Right renal pelvis (tissue), 4 donors: ENCODE data around the gene LAD1. TPM values are rescaled to one million over a fixed set of nuclear protein-coding genes. Genes with fewer than 3 reads are reported as not detected.

Source experiments
- DNase-seq, 4 donors: peaks; one replicate each; pipeline ENCODE4 v3.0.0-alpha.2; 2013; ENCODE audit warnings: low read depth in 4 of 4, low spot score in 3 of 4, missing footprints in 1 of 4
- polyA plus RNA-seq, 4 donors: library from polyadenylated mRNA; unstranded; fragments of 120-200 nt; gene quantifications; one replicate each; pipeline ENCODE4 v1.2.1, GENCODE V29; 2013; ENCODE audit not compliant: insufficient read length in 4 of 4

Gene LAD1, protein sequence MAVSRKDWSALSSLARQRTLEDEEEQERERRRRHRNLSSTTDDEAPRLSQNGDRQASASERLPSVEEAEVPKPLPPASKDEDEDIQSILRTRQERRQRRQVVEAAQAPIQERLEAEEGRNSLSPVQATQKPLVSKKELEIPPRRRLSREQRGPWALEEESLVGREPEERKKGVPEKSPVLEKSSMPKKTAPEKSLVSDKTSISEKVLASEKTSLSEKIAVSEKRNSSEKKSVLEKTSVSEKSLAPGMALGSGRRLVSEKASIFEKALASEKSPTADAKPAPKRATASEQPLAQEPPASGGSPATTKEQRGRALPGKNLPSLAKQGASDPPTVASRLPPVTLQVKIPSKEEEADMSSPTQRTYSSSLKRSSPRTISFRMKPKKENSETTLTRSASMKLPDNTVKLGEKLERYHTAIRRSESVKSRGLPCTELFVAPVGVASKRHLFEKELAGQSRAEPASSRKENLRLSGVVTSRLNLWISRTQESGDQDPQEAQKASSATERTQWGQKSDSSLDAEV
- polyA plus RNA-seq, result 10 to 100 TPM; 26.8 to 36.9 (median 31.5) TPM

DNA sequence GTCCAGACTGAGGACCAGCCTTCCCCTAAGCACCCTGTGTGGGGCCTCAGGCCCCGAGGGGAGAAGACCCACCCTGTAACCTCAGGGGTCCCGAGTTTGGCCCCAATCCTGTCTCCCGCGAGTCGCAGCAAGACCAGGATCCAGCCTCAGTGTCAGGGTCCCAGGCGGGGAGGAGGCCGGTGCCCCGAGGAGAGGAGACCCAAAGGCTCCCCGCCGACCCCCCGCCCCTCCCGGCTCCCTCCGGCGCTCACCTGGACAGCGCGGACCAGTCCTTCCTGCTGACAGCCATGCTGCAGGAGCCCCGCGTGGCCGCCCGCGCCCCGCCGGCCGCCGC, at the start of gene LAD1:
LAD1 (minus strand) TSS at position 307 of the 334 bp plus-strand sequence; CDS start at position 289, 18 bp downstream.
- no peak for DNase-seq

DNA sequence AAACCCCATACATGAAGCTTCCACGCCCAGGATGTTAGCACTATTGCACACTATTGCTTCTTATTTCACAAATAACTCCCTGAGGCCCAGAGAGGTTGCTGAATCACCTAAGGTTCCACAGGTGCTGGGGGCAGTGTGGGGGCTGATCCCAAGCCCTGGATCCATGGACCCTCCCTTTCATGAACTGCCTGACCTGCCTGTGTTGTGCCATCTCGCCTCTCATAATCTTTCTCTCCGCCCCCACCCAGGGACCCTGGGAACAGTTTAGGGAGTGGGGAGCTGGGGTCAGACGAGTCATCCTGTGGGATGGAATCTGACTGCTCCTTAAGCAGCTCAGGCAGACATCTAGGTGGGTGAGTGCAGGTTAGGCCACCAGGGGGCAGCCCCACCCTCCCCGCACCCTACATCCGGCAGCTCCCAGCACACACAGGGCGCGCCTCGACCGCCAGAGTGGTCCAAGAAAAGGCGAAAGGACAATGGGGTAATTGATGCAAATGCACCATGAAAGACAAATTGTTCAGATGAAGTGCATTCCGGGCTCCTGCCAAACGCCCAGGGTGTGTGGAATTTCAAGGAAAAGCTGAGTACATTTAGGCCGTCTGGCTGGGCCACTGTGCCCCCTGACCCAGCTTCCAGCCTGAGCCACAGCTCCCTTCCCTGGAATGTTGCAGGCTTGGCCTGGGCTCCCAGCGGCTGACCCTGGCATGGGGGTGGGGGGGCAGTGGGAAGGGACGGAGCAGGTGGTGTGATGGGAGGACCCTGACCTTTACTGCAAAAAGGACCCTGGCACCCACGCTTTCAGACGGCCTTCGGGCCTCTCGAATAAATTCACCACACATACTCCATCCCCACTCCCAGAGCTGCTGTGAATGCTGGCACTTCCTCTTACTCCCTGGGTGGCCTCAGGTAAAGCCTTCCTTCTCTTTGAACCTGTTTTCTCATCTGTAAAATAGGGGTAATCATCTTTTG, 49.1 kb upstream of the LAD1 start:
- DNase-seq, result no peak

DNA sequence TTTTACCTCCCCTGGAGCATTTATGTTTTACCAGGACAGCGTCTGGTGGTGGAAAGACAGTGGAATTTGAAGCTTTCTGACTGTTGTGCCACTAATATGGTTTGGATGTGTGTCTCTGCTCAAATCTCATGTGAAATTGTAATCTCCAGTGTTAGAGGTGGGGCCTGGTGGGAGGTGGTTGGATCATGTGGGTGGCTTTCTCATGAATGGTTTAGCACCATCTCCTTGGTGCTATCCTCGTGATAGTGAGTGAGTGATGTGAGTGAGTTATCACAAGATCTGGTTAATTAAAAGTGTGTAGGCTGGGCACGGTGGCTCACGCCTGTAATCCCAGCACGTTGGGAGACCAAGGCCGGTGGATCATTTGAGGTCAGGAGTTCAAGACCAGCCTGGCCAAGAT, 46.2 kb upstream of the LAD1 start:
- no peak for DNase-seq

DNA sequence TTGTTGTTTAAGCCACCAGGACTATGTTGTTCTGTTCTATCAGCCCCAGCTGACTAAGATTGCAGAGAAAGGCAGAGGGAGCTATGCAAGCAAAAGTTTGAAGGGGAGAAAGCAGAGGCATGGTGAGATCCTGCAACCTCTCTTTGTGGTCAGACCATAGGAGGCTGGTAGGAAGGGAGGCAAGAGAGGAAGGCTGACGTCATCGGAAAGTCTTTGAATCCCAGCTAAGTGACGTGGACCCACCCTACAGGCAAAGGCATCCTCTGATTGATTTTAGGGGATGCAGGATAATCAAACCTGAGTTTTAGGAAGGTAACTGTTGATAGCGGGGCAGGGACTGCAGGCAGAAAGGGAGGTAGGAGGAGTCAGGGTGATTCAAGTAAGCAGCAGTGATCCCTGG, 45.7 kb upstream of the LAD1 start:
- DNase-seq, result no peak

DNA sequence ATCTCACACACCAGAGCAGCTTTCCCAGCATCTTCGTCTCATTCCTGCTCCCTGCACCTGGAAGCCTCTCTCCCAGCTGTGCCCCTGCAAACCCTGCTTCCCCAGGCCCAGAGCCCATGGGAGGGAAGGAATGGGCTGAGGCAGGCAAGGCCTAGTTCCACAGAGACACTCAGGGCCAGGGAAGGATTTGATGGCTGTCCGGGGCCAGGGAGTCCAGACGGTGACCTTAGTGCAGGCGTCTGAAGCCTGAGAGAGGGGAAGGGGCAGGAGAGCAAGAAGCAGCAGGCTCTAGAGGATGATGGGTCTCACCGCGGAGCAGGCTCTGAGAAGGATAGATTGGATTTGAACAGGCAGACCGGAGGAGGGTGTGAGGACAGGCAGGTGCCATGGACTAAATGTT, 44.6 kb upstream of the LAD1 start:
- no peak for DNase-seq

DNA sequence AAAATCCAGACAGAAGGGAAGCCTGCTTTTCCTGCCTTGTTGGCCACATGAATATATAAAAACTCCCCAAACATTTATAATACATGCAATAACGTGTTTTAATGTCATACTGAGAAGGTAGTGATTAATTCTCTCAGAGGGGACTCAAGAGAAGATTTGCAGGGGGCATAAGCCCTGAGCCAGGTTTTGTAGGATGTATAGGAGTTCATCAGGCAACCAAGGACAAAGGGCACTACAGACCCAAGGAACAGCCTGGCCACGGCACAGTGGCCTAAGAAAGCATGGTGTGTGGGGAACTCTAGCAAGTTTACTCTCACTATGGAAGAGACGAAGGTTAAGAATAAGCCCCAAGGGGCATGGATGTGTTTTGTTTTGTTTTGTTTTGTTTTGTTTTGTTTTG, 37.8 kb upstream of the LAD1 start:
- no peak for DNase-seq

DNA sequence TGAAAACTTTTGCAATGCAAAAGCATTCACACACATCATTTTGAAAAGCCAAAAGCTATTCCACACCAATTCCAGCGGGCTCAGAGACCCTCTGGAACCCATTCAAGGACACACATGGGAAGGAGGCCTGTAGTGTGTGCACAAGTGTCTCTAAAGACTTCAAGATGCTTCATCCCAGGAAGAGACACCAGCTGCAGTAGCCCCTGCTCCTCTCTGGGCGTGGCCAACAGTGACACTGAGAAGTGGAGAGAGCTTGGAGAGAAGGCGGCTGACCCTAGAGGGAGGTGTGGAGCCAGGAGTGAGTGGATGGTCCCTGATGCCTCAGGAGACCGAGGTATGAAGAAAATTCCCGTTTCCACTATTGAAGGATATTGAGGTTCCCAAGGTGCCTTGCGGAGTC, 37.3 kb upstream of the LAD1 start:
- no peak for DNase-seq

DNA sequence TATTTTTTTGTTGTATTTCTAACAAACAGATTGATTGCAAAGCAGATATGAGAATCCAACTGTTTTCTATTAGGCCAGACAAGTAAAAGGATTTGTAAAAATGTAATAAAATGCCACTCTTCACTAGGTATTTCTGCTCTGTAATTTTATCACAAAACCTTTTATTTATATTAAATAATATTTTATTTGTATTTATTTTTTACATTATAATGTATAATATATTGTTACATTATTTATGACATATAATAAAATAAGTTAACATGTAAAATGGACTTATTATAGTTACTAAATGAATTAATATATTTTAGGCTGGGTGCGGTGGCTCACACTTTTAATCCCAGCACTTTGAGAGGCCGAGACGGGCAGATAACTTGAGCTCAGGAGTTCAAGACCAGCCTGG, 35.1 kb upstream of the LAD1 start:
- no peak for DNase-seq

DNA sequence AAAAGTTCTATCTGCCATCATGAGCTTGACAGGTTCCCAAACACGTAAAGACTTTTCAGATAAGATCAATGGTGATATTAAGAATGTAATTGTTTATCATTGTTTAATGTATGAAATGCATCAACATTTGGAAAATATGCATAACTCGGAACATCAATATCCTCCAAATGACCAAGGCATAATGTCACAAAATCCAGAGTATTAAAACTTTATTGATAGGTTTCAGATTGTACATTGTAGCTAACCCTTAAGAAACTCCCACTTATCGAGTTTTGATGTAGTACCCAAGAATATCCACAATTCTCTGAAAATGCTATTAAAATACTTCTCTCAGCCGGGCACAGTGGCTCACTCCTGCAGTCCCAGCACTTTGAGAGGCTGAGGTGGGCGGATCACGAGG, 34.5 kb upstream of the LAD1 start:
- no peak for DNase-seq

DNA sequence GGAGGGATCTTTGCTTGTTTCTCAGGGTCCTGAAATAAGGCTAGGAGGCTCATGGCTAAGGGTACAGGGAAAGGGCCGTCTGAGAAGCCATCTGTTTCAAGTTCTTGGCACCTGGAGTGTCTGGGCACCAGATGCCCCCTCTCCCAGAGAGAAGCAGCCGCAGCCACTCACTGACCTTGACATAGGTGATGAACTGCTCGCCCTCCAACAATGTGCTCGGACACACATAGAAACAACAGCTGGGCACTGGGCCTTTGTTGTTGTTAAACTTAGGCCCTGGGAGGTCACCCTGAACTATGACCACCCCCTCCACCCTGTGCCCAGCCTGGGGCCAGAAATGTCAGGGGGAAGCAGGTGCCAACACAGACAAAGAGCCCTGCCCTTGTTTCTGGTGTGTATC, 31.7 kb upstream of the LAD1 start:
- no peak for DNase-seq

DNA sequence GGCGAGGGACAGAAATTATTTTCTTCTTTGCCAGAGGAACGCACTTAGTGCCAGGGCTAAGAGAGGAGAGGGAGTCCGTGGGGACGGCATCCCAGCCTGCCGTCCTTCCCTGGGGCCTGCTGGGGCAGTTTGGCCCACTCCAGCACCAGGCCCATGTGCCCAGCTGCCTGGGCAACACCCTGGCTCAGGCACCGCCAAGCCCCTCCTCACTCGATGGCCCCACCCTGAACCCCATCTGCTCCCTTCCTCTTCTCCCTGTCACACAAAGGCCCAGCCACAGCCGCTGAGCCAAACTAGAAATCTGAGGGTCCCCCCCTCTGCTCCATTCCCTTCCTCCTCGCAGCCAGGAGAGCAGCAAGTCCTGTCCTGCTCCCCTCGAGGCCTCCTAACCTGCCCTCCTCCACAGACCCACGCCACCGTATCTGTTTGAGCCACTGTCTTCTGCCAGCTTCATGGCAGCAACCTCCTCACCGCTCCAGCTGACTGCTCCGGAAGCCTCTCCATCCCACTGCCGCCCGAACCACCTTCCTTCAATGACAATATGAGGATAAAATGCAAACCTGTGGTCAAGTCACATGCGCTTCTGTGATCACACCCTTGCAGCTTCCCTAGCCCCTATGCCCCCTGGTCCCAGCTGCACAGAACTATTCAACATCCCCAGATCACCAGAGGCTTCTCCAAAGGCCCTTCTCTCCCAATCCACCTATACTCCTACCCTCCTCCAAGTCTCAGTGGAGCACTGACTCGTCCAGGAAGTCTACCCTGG, 30.8 kb upstream of the LAD1 start:
- DNase-seq, result no peak

DNA sequence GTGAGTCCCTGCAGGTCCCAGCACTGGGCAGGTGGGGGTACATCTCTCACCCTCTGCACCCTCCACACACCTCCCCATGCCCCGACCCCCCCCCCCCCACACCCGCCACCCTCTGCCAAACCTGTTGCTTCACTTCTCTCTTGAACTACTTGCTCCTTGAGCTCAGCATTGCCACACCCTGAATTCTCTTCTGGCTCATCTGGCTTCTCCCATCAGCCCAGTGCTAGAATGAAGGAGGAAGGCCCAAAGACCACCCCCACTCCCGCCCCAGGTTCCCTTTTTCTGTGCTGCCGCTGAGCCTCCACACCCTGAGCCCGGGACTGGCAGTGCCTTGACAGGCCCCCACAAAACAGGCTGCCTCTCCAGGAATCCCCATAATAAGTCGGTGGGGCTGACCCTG, 28.8 kb upstream of the LAD1 start:
- no peak for DNase-seq

DNA sequence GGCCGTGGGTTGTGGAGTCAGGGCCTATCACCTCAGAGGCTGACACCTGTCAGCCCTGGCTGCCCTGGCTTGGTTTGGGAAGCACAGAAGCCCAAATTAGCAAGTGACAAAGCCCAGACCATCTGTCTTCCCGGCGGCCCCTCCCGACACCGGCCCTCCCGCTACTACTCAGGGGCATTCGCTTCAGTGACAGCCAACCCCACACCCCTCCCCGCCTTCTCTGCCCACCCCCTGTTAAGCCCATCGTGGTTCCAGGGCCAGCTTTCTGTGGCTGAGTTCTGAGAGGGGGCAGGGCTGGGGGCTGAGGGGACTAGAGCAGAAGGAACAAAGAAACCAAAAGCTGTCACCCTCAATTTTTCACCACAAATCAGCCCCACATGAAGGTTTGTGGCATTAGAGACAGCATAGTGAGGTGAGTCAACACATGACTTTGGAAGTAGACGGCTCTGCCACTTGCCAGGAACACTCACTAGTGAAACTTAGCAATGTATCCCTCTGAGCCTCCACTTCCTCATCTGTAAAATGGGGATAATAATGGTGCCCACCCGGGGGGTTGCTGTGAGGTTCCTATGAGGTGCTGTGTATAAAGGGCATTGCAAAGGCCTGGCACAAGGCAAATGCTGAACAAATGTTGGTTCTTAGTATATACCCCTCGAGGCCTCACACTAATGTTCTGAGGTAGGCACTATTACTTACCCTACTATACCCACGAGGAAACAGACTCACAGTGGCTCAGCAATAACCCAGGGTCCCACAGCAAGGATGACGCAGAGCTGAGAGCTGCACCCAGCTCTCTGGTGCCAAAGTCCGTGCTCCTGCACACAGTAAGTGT, 27.6 kb upstream of the LAD1 start:
- no peak for DNase-seq

DNA sequence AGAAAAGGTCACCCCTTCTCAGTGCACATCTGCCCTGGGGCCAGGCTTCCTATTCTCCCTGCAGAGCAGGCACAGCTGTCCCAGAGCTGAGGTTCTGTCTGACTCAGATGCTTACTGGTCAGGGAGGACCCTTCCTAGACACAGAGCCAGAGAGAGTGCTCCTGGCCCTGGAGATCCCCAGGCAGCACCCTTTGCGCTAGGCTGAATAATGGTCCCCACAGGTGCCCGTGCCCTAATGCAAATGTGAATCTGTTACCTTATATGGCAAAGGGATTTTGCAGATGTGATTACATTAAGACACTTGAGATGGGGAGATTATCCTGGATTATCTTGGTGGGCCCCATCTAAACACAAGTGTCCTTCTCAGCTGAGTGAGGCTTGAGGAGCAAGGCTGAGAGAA, 25.0 kb upstream of the LAD1 start:
- DNase-seq, result no peak

DNA sequence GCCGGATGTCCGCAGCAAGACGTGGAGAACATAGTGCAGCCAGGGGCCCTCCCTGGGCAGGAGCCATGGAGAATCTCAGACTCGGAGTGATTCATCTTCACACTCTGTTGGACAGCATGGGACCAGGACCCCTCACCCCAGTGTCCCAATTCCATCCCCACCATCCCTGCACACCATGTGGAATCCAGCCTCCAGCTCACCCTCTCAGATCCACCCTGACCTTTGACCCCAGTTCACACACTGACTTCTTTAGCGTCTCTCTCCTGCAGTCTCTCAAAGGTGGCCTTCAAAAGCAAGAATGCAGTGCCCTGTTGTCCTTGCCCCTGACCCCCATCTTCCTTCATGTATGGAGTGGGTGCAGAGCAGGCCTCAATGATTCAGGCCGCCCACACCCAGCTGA, 24.5 kb upstream of the LAD1 start:
- no peak for DNase-seq

DNA sequence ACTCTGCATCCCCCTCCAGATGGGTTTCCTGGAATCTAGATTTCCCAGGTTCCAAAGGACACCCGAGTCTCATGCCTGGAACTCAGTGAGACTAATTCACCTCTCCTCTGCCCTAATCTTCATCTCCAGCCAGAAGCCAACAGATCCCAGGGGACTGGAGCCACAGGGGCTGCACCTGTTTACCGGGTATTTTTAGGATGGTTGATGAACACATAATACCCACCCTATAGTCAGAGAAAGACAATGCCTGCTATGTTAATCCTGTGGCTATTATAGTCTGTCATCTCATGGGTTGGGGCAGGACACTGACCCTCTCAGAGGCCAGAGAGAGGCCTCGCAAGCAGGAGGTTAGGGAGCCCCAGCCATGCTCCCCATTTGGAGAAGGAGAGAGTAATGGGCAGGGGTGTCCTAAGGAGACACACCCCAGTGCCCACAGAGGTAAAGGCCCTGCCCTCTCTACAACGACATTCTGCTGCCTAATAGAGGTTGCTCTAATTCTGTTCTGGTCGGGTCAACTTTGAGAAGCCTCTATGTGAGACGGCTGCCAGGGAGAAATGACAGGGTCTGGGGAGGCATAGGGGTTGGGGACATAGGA, 23.4 kb upstream of the LAD1 start:
- DNase-seq, result no peak

DNA sequence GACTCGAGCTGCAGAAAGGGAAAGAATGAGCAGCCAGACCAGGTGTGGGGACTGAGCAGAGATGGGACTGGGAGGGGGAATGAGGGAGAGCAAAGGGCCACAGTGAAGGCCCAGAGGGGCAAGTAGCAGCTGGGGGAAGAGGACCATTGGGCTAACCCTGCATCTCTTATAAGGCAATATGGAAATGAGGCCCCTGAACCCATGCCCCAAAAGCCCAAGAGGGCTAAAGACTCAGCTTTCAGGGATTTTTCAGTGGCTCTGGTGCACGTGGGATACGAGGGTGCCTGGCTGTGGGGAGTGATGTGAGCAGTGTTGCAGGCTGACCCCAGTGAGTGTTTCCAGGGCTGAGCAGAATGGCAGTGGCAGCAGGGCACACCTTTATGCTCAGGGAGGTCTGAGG, 22.9 kb upstream of the LAD1 start:
- no peak for DNase-seq

DNA sequence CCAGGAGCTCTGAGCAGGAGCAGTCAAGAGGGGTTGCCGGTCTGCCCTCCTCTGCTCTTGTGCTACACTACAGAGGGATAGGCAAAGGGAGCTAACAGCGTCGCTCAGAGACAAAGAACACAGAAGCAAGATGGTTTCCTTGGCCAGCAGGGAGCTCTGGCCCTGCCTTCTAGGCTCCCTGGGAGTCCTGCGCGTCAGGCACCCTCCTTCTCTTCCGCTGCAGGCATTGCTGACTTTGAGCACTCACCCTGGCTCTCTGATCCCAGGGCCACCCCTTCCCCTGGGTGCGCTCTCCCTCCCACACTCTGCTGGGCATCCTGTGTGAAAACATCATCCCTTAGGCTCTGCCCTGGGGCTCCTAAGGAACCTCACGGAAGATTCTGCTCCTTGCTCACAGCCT, 21.9 kb upstream of the LAD1 start:
- no peak for DNase-seq

DNA sequence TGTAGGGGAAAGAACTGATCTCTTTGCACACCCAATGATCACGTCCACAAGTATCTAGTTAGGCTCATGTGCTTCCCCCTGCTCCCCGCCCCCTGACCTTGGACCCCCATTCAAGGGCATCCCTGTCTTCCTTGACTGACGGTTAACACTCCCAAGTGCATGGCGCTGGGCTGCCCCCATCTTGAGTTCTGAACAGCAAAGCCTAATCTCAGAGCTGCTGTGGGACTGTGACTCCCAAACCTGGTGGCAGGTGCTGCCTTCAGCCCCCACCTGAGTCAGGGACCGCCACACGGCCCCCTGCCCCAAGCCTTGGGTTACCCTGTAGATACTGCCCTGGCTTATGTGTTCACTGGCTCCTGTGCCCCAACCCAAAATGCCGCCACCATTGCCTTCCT, 21.5 kb upstream of the LAD1 start:
- DNase-seq, result no peak
